ENCODE measurements around the gene CRY2. TPM values are rescaled to one million over a fixed set of nuclear protein-coding genes. Genes with fewer than 3 reads are reported as not detected.

Gene CRY2
- total and polyA plus RNA-seq, 2 of the 13 experiments (the other 11 are each of a cell fraction or from before 2014, with no cell fraction given), result 10.1 to 12.2 TPM

DNA sequence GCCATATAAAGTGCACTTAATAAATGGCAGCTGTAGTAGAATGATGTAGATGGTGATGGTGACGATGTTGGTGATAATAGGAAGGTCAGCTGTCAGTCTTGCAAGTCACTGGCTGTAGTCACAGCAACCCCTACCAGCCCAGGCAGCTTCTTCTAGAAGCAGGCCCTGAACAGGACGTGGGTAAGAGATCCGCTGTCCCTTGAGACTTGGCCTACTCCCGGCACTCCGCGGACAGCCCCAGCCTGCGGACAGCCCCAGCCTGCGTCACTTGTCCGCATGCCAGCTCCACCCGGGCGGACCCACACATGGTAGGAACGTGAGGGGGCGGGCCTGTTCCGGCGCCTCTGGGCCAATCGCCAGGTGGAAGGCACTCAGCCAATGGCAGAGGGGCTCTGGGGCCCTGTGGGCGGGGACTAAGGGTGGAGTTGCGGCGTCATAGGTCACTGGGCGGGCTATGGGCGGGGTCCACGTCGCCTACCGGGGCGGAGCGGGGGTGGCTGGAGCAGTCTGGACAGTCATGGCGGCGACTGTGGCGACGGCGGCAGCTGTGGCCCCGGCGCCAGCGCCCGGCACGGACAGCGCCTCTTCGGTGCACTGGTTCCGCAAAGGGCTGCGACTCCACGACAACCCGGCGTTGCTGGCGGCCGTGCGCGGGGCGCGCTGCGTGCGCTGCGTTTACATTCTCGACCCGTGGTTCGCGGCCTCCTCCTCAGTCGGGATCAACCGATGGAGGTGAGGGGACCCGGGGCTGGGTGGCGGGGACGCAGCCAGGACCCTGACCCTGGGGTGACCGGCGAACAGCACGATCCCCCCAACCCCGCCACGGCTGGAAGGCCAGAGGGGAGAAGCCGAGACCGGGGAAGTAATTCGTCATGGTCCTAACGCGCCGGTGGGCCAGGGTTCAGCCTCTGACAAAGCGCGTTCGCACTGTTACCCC, at the start of gene CRY2 (continued):
- TF ChIP-seq, protein P1, sequence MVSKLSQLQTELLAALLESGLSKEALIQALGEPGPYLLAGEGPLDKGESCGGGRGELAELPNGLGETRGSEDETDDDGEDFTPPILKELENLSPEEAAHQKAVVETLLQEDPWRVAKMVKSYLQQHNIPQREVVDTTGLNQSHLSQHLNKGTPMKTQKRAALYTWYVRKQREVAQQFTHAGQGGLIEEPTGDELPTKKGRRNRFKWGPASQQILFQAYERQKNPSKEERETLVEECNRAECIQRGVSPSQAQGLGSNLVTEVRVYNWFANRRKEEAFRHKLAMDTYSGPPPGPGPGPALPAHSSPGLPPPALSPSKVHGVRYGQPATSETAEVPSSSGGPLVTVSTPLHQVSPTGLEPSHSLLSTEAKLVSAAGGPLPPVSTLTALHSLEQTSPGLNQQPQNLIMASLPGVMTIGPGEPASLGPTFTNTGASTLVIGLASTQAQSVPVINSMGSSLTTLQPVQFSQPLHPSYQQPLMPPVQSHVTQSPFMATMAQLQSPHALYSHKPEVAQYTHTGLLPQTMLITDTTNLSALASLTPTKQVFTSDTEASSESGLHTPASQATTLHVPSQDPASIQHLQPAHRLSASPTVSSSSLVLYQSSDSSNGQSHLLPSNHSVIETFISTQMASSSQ (IDR thresholded peaks at IDR 0.05; ENCODE audit: low read depth), result no peak
- TF ChIP-seq, protein P1 (CRISPR knock-in tag; IDR thresholded peaks at IDR 0.05; ENCODE audit: borderline replicate concordance), result peak; percentile 42; the same call in 1 of the 2 replicates
- TF ChIP-seq, protein P2, sequence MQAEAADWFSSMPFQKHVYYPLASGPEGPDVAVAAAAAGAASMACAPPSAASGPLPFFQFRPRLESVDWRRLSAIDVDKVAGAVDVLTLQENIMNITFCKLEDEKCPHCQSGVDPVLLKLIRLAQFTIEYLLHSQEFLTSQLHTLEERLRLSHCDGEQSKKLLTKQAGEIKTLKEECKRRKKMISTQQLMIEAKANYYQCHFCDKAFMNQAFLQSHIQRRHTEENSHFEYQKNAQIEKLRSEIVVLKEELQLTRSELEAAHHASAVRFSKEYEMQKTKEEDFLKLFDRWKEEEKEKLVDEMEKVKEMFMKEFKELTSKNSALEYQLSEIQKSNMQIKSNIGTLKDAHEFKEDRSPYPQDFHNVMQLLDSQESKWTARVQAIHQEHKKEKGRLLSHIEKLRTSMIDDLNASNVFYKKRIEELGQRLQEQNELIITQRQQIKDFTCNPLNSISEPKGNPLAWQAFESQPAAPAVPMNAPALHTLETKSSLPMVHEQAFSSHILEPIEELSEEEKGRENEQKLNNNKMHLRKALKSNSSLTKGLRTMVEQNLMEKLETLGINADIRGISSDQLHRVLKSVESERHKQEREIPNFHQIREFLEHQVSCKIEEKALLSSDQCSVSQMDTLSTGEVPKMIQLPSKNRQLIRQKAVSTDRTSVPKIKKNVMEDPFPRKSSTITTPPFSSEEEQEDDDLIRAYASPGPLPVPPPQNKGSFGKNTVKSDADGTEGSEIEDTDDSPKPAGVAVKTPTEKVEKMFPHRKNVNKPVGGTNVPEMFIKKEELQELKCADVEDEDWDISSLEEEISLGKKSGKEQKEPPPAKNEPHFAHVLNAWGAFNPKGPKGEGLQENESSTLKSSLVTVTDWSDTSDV (CRISPR knock-in tag; IDR thresholded peaks at IDR 0.05), result peak; percentile 96
- TF ChIP-seq NR3C1 (CRISPR knock-in tag; IDR thresholded peaks at IDR 0.05), result no peak
- TF ChIP-seq TEAD2 (CRISPR knock-in tag; IDR thresholded peaks at IDR 0.05), result peak; percentile 54; the same call in 1 of the 2 replicates
- TF ChIP-seq NFE2L2 (IDR thresholded peaks at IDR 0.05; ENCODE audit: low read length), result no peak
- TF ChIP-seq ZNF709 (CRISPR knock-in tag; IDR thresholded peaks at IDR 0.05), result 0 out of 2 replicates have a peak, but pooled peaks have one; percentile 57
- TF ChIP-seq RNF2 (conservative IDR thresholded peaks at IDR 0.05; ENCODE audit: low read depth), result peak; percentile 82
- TF ChIP-seq ESRRA (CRISPR knock-in tag; IDR thresholded peaks at IDR 0.05; ENCODE audit: low read depth), result peak; percentile 3; the same call in 1 of the 2 replicates
- TF ChIP-seq HNRNPLL (IDR thresholded peaks at IDR 0.05; ENCODE audit: low read depth, low read length, poor library complexity, severe bottlenecking), result peak; percentile 79
- peak; percentile 83 for TF ChIP-seq SP2 (CRISPR knock-in tag; IDR thresholded peaks at IDR 0.05)
- TF ChIP-seq, protein P3, sequence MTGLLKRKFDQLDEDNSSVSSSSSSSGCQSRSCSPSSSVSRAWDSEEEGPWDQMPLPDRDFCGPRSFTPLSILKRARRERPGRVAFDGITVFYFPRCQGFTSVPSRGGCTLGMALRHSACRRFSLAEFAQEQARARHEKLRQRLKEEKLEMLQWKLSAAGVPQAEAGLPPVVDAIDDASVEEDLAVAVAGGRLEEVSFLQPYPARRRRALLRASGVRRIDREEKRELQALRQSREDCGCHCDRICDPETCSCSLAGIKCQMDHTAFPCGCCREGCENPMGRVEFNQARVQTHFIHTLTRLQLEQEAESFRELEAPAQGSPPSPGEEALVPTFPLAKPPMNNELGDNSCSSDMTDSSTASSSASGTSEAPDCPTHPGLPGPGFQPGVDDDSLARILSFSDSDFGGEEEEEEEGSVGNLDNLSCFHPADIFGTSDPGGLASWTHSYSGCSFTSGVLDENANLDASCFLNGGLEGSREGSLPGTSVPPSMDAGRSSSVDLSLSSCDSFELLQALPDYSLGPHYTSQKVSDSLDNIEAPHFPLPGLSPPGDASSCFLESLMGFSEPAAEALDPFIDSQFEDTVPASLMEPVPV (CRISPR knock-in tag; IDR thresholded peaks at IDR 0.05), result peak; percentile 79
- 0 out of 2 replicates have a peak, but pooled peaks have one; percentile 67 for TF ChIP-seq KLF15 (CRISPR knock-in tag; IDR thresholded peaks at IDR 0.05; ENCODE audit: borderline replicate concordance)
- TF ChIP-seq, protein P4, sequence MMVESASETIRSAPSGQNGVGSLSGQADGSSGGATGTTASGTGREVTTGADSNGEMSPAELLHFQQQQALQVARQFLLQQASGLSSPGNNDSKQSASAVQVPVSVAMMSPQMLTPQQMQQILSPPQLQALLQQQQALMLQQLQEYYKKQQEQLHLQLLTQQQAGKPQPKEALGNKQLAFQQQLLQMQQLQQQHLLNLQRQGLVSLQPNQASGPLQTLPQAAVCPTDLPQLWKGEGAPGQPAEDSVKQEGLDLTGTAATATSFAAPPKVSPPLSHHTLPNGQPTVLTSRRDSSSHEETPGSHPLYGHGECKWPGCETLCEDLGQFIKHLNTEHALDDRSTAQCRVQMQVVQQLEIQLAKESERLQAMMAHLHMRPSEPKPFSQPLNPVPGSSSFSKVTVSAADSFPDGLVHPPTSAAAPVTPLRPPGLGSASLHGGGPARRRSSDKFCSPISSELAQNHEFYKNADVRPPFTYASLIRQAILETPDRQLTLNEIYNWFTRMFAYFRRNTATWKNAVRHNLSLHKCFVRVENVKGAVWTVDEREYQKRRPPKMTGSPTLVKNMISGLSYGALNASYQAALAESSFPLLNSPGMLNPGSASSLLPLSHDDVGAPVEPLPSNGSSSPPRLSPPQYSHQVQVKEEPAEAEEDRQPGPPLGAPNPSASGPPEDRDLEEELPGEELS (CRISPR knock-in tag; IDR thresholded peaks at IDR 0.05), result peak; percentile 72
- TF ChIP-seq NR2C2 (CRISPR knock-in tag; IDR thresholded peaks at IDR 0.05; ENCODE audit: borderline replicate concordance), result peak; percentile 97
- TF ChIP-seq TOPORS (CRISPR knock-in tag; IDR thresholded peaks at IDR 0.05), result no peak
- TF ChIP-seq DNMT3B (CRISPR knock-in tag; conservative IDR thresholded peaks at IDR 0.05), result peak; percentile 69; the same call in 1 of the 2 replicates
- TF ChIP-seq ZSCAN25 (CRISPR knock-in tag; IDR thresholded peaks at IDR 0.05), result peak; percentile 66; the same call in 1 of the 2 replicates

Measured in HepG2 (cell line).